Epithelial cell of esophagus (primary cell): ENCODE measurements around the gene SYNGAP1.
A peak's percentile ranks its signal among the peaks of the same experiment; 100 is the strongest.

Experiments
- DNase-seq: peaks from one replicate; pipeline ENCODE4 v3.0.0; 2010; ENCODE audit warnings: low read depth
- H3K4me3 ChIP-seq: 2 replicates; pipeline ENCODE4 v1.5.1; 2011; ENCODE audit warnings: mild to moderate bottlenecking, low read length, control low read depth
- CTCF ChIP-seq: IDR thresholded peaks from 2 replicates; pipeline ENCODE4 v1.5.1; 2011; ENCODE audit warnings: low read depth, mild to moderate bottlenecking, low read length, control low read depth, inconsistent platforms; ENCODE audit not compliant: insufficient read depth; ENCODE audit errors: missing control alignments

Gene SYNGAP1

GRCh38 chr6:33446356-33446755 lies 26.5 kb downstream of the SYNGAP1 start:
- H3K4me3 ChIP-seq: no peak overlapping the region
- TF ChIP-seq CTCF: no peak
- no peak for DNase-seq

- DNase-seq: no peak
- H3K4me3 ChIP-seq: no peak overlapping the region
Observed at GRCh38 chr6:33450434-33450833, 30.6 kb downstream of the SYNGAP1 start.

GRCh38 chr6:33451606-33452005 lies 31.7 kb downstream of the SYNGAP1 start:
- DNase-seq: no peak
- TF ChIP-seq CTCF: no peak
- H3K4me3 ChIP-seq: no peak overlapping the region

More at GRCh38 chr6:33450434-33450833, 30.6 kb downstream of the SYNGAP1 start:
- TF ChIP-seq CTCF: no peak

- DNase-seq: no peak
- no peak for TF ChIP-seq CTCF
- H3K4me3 ChIP-seq: no peak overlapping the region
Observed at GRCh38 chr6:33452496-33452895, 32.6 kb downstream of the SYNGAP1 start.

GRCh38 chr6:33453393-33454008 lies 33.6 kb downstream of the SYNGAP1 start:
- no peak for DNase-seq
- no peak for TF ChIP-seq CTCF
- H3K4me3 ChIP-seq: peak overlapping the region; percentile 95

- no peak for TF ChIP-seq CTCF
- peak within 1 kb of the TSS; percentile 95 for H3K4me3 ChIP-seq
- peak; percentile 98 for DNase-seq
Observed at GRCh38 chr6:33454009-33454946, 34.4 kb downstream of the SYNGAP1 start, which contains the start of gene ZBTB9. Gene ZBTB9 (plus strand): TSS chr6:33454576. CDS start chr6:33455101, 525 bp downstream.
